HepG2 (cell line): ENCODE measurements around the gene RTKN2. TPM values are rescaled to one million over a fixed set of nuclear protein-coding genes. Genes with fewer than 3 reads are reported as not detected.

Experiments used
- ARID4A ChIP-seq: sonication (generic); formaldehyde crosslinking; IDR thresholded peaks from 2 replicates; pipeline ENCODE4 v1.5.0; 2020; ENCODE audit warnings: mild to moderate bottlenecking, missing genetic modification reagents, borderline replicate concordance
- ATF6 ChIP-seq: sonication (generic); formaldehyde crosslinking; conservative IDR thresholded peaks from 2 replicates; pipeline ENCODE4 v1.4.0; 2020; ENCODE audit warnings: missing genetic modification reagents
- DNMT1 ChIP-seq: sonication (generic); formaldehyde crosslinking; IDR thresholded peaks from 2 replicates; pipeline ENCODE4 v1.5.1; 2020; ENCODE audit warnings: mild to moderate bottlenecking, missing genetic modification reagents
- NPAS2 ChIP-seq: sonication (generic); formaldehyde crosslinking; IDR thresholded peaks from 2 replicates; pipeline ENCODE4 v1.8.0; 2022; ENCODE audit warnings: mild to moderate bottlenecking, missing genetic modification reagents, borderline replicate concordance
- POLR2A ChIP-seq, 2 experiments: IDR thresholded peaks; 2 replicates each; pipeline ENCODE4 v1.6.1; 2011; ENCODE audit warnings: low read depth in 2 of 2, low read length in 2 of 2, mild to moderate bottlenecking in 1 of 2, moderate library complexity in 1 of 2; ENCODE audit not compliant: insufficient read depth in 1 of 2
- RORA ChIP-seq: sonication (generic); formaldehyde crosslinking; IDR thresholded peaks from 2 replicates; pipeline ENCODE4 v1.5.0; 2020; ENCODE audit warnings: mild to moderate bottlenecking, missing genetic modification reagents, moderate library complexity
- SP5 ChIP-seq: IDR thresholded peaks from 2 replicates; pipeline ENCODE4 v1.6.1; 2016; ENCODE audit warnings: low read depth, borderline replicate concordance
- SUZ12 ChIP-seq: fragments of 150-350 bp; IDR thresholded peaks from 2 replicates; pipeline ENCODE4 v1.6.1; 2014; ENCODE audit warnings: low read depth, low read length
- TARDBP ChIP-seq: sonication (generic); formaldehyde crosslinking; IDR thresholded peaks from 2 replicates; pipeline ENCODE4 v1.8.0; 2022; ENCODE audit warnings: mild to moderate bottlenecking, missing genetic modification reagents
- ZMYM4 ChIP-seq: sonication (generic); formaldehyde crosslinking; IDR thresholded peaks from 2 replicates; pipeline ENCODE4 v1.8.1; 2023; ENCODE audit warnings: mild to moderate bottlenecking, missing genetic modification reagents
- ZNF263 ChIP-seq: sonication (generic); formaldehyde crosslinking; IDR thresholded peaks from 2 replicates; pipeline ENCODE4 v1.4.0; 2020; ENCODE audit warnings: missing genetic modification reagents
- ZNF280D ChIP-seq: sonication (generic); formaldehyde crosslinking; IDR thresholded peaks from 2 replicates; pipeline ENCODE4 v1.5.1; 2020; ENCODE audit warnings: mild to moderate bottlenecking, missing genetic modification reagents
- ZNF460 ChIP-seq: sonication (generic); formaldehyde crosslinking; IDR thresholded peaks from 2 replicates; pipeline ENCODE4 v1.5.1; 2020; ENCODE audit warnings: missing genetic modification reagents, mild to moderate bottlenecking, borderline replicate concordance
- ZNF543 ChIP-seq: sonication (generic); formaldehyde crosslinking; IDR thresholded peaks from 2 replicates; pipeline ENCODE4 v1.4.0; 2020; ENCODE audit warnings: mild to moderate bottlenecking, missing genetic modification reagents
- ZNF687 ChIP-seq: sonication (generic); formaldehyde crosslinking; IDR thresholded peaks from 2 replicates; pipeline ENCODE4 v1.5.1; 2020; ENCODE audit warnings: mild to moderate bottlenecking, missing genetic modification reagents, moderate library complexity
- ZSCAN20 ChIP-seq: sonication (generic); formaldehyde crosslinking; IDR thresholded peaks from 2 replicates; pipeline ENCODE4 v1.4.0; 2020; ENCODE audit warnings: missing genetic modification reagents, mild to moderate bottlenecking, borderline replicate concordance
- polyA plus RNA-seq, 8 experiments: library from polyadenylated mRNA; depleted of rRNA in 3 of 8; stranded (reverse) in 7 of 8; unstranded in 1 of 8; fragments of >200 nt; fragmentation: Illumina TruSeq in 4 of 8; extraction: Trizol in 4 of 8; gene quantifications; 2 replicates each; pipeline versions ENCODE4 v1.2.1 to v1.2.3, GENCODE V29; 2011 to 2016; ENCODE audit warnings: low read depth in 4 of 8, missing spikeins in 1 of 8, mixed read lengths in 1 of 8; ENCODE audit not compliant: insufficient read depth in 1 of 8
- total RNA-seq, 5 experiments: library from RNA; depleted of rRNA; stranded (reverse); fragments of >200 nt; fragmentation: Illumina TruSeq; extraction: Trizol; gene quantifications; 2 replicates each; pipeline ENCODE4 v1.2.3, GENCODE V29; 2016; ENCODE audit warnings: low read depth in 1 of 5

The RTKN2 gene
- total and polyA plus RNA-seq, 2 of the 13 experiments (the other 11 are each of a cell fraction or from before 2014, with no cell fraction given), result 2.2 to 7.0 TPM

GRCh38 chr10:62268399-62269114 lies at the start of gene RTKN2 (continued):
- TF ChIP-seq ZNF687 (CRISPR knock-in tag) (peak; percentile 94), SP5 (peak; percentile 74), SUZ12 (no peak), POLR2A (IDR thresholded peaks at IDR 0.05; ENCODE audit: insufficient read depth in 1 of 2, low read depth in 2 of 2, low read length in 2 of 2) (peak; percentile 57 to 66), NPAS2 (CRISPR knock-in tag) (no peak), RORA (CRISPR knock-in tag) (no peak), TARDBP (CRISPR knock-in tag) (no peak; the same call in 1 of the 2 replicates), DNMT1 (CRISPR knock-in tag) (no peak), ATF6 (CRISPR knock-in tag) (no peak), ZNF543 (CRISPR knock-in tag) (no peak), ZSCAN20 (CRISPR knock-in tag) (no peak), ZNF280D (CRISPR knock-in tag) (0 out of 2 replicates have a peak, but pooled peaks have one; percentile 55), ZNF460 (CRISPR knock-in tag) (no peak; the same call in 1 of the 2 replicates), ARID4A (CRISPR knock-in tag) (peak; percentile 100), ZMYM4 (CRISPR knock-in tag) (peak; percentile 97), ZNF263 (CRISPR knock-in tag) (no peak; the same call in 1 of the 2 replicates)
